Caco-2 (cell line): ENCODE results near the gene HORMAD2. TPM values are rescaled to one million over a fixed set of nuclear protein-coding genes. Genes with fewer than 3 reads are reported as not detected.

Experiments used
- BruUV-seq: library from RNA; stranded (reverse); fragments of 400-500 nt; replicated peaks from 2 replicates; lab custom pipeline; 2021; lab: Mats Ljungman, UMichigan
- CTCF ChIA-PET: fragments of 300-600 bp; sonication (Branson Sonifier 250); formaldehyde crosslinking; loops from one replicate; lab custom pipeline; 2022; ENCODE audit warnings: antibody characterized with exemption; lab: Charles Lee
- POLR2A ChIA-PET: fragments of 300-600 bp; sonication (Branson Sonifier 250); formaldehyde crosslinking; loops from one replicate; lab custom pipeline; 2022; ENCODE audit warnings: antibody characterized with exemption; lab: Charles Lee
- DNase-seq, 2 experiments: peaks; one replicate each; pipeline versions ENCODE4 v3.0.0 to v3.0.0-alpha.2; 2020 to 2022
- H3K27me3 ChIP-seq: replicated peaks from 2 replicates; pipeline ENCODE4 v1.6.0; 2011; ENCODE audit warnings: low read length; ENCODE audit not compliant: control insufficient read depth, insufficient read depth
- H3K36me3 ChIP-seq: 2 replicates; pipeline ENCODE4 v1.5.1; 2011; ENCODE audit warnings: low read length; ENCODE audit not compliant: control insufficient read depth, insufficient read depth
- H3K4me1 ChIP-seq: fragments of 250-450 bp; sonication (Bioruptor Pico); 2 replicates; pipeline ENCODE4 v1.5.1; 2020; ENCODE audit warnings: mild to moderate bottlenecking
- H3K4me3 ChIP-seq: 2 replicates; pipeline ENCODE4 v1.5.1; 2011; ENCODE audit warnings: low read depth, mild to moderate bottlenecking, control low read depth, low read length
- H3K9me3 ChIP-seq: fragments of 250-450 bp; sonication (Bioruptor Pico); 2 replicates; pipeline ENCODE4 v1.5.1; 2020; ENCODE audit warnings: mild to moderate bottlenecking, moderate library complexity
- H3K27ac Mint-ChIP-seq: one replicate; pipeline ENCODE4 v1.8.0; 2022; ENCODE audit warnings: mixed read lengths; ENCODE audit not compliant: unreplicated experiment
- H3K27me3 Mint-ChIP-seq: one replicate; pipeline ENCODE4 v1.8.0; 2022; ENCODE audit warnings: mixed read lengths; ENCODE audit not compliant: insufficient read depth, unreplicated experiment
- H3K36me3 Mint-ChIP-seq: one replicate; pipeline ENCODE4 v1.8.0; 2022; ENCODE audit warnings: mild to moderate bottlenecking, mixed read lengths; ENCODE audit not compliant: insufficient read depth, unreplicated experiment
- H3K4me1 Mint-ChIP-seq: one replicate; pipeline ENCODE4 v1.8.0; 2022; ENCODE audit warnings: low read depth, mixed read lengths; ENCODE audit not compliant: unreplicated experiment
- H3K4me3 Mint-ChIP-seq: one replicate; pipeline ENCODE4 v1.8.0; 2022; ENCODE audit warnings: mild to moderate bottlenecking, moderate library complexity, mixed read lengths; ENCODE audit not compliant: unreplicated experiment
- H3K9me3 Mint-ChIP-seq: one replicate; pipeline ENCODE4 v1.8.0; 2022; ENCODE audit warnings: mixed read lengths; ENCODE audit not compliant: unreplicated experiment
- intact Hi-C: fragments of 100-400 bp; cut with micrococcal nuclease; formaldehyde crosslinking; loops from one replicate; pipeline ENCODE4 v1.10.0; 2022; ENCODE audit not compliant: unreplicated experiment
- total RNA-seq: library from RNA; stranded (reverse); gene quantifications from 2 replicates; pipeline ENCODE4 v1.2.3, GENCODE V29; 2022
- TF ChIP-seq, protein P1 (sequence below), 2 experiments: fragments of 200-600 bp in 1 of 2; IDR thresholded peaks; 1 replicate in 1 of 2; 2 replicates in 1 of 2; pipeline versions ENCODE4 v1.5.1 to v1.8.0; 2011 to 2022; ENCODE audit warnings: antibody characterized with exemption in 1 of 2, control low read depth in 1 of 2, inconsistent platforms in 1 of 2, low read depth in 1 of 2, low read length in 1 of 2, mild to moderate bottlenecking in 1 of 2, moderate library complexity in 1 of 2; ENCODE audit not compliant: insufficient read depth in 1 of 2, severe bottlenecking in 1 of 2, unreplicated experiment in 1 of 2

Gene HORMAD2
- total RNA-seq, 1 experiment from 2014 or later: 3.1 TPM

DNA sequence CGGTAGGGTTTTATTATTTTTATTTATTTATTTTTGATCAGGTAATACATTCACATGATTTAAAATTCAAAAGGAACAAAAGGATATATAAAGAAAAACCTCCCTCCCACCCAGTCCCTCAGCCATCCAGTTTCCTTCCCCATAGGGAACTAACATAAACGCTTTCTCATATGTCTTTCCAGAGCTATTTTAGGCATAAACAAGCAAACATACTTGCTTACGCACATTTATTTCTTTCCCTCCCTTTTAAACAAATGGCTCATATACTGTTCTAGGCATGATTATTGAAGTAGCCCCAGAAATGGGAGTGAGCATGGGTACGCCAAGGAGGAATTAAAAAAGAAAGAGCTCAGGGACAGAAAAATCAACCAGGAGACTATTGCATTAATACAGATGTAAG lies 102.6 kb downstream of the HORMAD2 start:
- H3K4me1 Mint-ChIP-seq: peaks cover 4% of the 10 kb centered on the region
- H3K36me3 ChIP-seq: no peaks in the 10 kb centered on the region
- no peak for DNase-seq
- H3K36me3 Mint-ChIP-seq: no peaks in the 10 kb centered on the region
- TF ChIP-seq, protein P1, sequence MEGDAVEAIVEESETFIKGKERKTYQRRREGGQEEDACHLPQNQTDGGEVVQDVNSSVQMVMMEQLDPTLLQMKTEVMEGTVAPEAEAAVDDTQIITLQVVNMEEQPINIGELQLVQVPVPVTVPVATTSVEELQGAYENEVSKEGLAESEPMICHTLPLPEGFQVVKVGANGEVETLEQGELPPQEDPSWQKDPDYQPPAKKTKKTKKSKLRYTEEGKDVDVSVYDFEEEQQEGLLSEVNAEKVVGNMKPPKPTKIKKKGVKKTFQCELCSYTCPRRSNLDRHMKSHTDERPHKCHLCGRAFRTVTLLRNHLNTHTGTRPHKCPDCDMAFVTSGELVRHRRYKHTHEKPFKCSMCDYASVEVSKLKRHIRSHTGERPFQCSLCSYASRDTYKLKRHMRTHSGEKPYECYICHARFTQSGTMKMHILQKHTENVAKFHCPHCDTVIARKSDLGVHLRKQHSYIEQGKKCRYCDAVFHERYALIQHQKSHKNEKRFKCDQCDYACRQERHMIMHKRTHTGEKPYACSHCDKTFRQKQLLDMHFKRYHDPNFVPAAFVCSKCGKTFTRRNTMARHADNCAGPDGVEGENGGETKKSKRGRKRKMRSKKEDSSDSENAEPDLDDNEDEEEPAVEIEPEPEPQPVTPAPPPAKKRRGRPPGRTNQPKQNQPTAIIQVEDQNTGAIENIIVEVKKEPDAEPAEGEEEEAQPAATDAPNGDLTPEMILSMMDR (IDR thresholded peaks at IDR 0.05; ENCODE audit: insufficient read depth in 1 of 2, low read depth in 1 of 2, low read length in 1 of 2, severe bottlenecking in 1 of 2, unreplicated experiment in 1 of 2): no peak
- no TSS peak for BruUV-seq
- H3K27me3 ChIP-seq: no peaks in the 10 kb centered on the region
- no peak overlapping the region for H3K4me3 ChIP-seq
- ChIA-PET POLR2A (no interaction called here), CTCF (no interaction called here)
- H3K9me3 ChIP-seq: no peaks in the 10 kb centered on the region
- no peaks in the 10 kb centered on the region for H3K9me3 Mint-ChIP-seq
- no peak overlapping the region for H3K27ac Mint-ChIP-seq
- no peaks in the 10 kb centered on the region for H3K27me3 Mint-ChIP-seq
- intact Hi-C loops: no loop called here
- no peak overlapping the region for H3K4me3 Mint-ChIP-seq
- peaks cover 11% of the 10 kb centered on the region for H3K4me1 ChIP-seq

DNA sequence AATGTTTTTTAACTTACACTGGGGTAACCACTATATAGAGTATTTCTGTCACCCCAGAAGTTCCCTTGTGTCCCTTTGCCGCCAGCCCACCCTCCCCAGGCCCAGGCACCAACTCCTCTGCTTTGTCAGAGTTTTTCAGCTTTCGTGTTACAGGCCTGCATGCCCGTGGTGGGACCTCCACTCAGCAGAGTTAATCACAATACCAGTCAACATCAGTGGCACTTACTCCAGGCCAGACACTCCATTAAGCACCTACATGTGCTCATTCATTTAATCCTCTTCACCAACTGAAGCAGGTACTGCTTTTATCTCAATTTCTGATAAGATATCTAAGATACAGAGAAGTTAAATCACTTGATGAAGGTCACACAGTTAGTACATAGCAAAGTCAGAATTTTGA lies 103.0 kb downstream of the HORMAD2 start:
- no peak overlapping the region for H3K4me3 ChIP-seq
- peaks cover 11% of the 10 kb centered on the region for H3K4me1 ChIP-seq
- TF ChIP-seq, protein P1 (IDR thresholded peaks at IDR 0.05; ENCODE audit: insufficient read depth in 1 of 2, low read depth in 1 of 2, low read length in 1 of 2, severe bottlenecking in 1 of 2, unreplicated experiment in 1 of 2): no peak
- intact Hi-C loops: no loop called here
- no peaks in the 10 kb centered on the region for H3K9me3 ChIP-seq
- no peak overlapping the region for H3K27ac Mint-ChIP-seq
- H3K4me1 Mint-ChIP-seq: peaks cover 4% of the 10 kb centered on the region
- no peaks in the 10 kb centered on the region for H3K9me3 Mint-ChIP-seq
- H3K4me3 Mint-ChIP-seq: no peak overlapping the region
- ChIA-PET POLR2A (no interaction called here), CTCF (no interaction called here)
- H3K27me3 ChIP-seq: no peaks in the 10 kb centered on the region
- H3K36me3 ChIP-seq: no peaks in the 10 kb centered on the region
- no peaks in the 10 kb centered on the region for H3K27me3 Mint-ChIP-seq
- DNase-seq: no peak
- no peaks in the 10 kb centered on the region for H3K36me3 Mint-ChIP-seq
- BruUV-seq: no TSS peak

DNA sequence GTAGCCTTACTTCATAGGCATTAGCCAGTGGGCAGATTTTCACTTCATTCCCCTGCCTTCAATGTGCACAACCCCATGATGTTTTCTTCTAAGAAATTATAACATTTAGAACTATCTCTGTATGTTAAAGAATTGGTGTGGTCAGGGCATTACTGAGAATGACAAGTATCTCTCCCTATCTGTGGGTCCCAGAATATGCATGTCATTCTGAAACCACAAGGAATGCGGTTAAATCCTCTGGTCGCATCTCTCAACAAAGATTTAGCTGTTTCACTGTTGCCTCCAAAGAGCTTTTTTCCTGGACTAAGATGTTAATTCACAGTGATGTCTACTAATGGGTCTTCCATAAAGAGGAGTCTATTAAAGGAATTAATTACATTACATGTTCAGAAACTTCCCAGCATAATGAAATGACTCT lies 103.6 kb downstream of the HORMAD2 start:
- H3K4me3 Mint-ChIP-seq: no peak overlapping the region
- H3K27ac Mint-ChIP-seq: no peak overlapping the region

More for the DNA sequence above, 103.6 kb downstream of the HORMAD2 start:
- intact Hi-C loops: no loop called here
- no peak overlapping the region for H3K4me3 ChIP-seq
- BruUV-seq: no TSS peak
- no peaks in the 10 kb centered on the region for H3K36me3 ChIP-seq
- H3K9me3 Mint-ChIP-seq: no peaks in the 10 kb centered on the region
- no peak for DNase-seq
- H3K36me3 Mint-ChIP-seq: no peaks in the 10 kb centered on the region
- no peaks in the 10 kb centered on the region for H3K27me3 Mint-ChIP-seq
- ChIA-PET CTCF (no interaction called here), POLR2A (no interaction called here)
- H3K4me1 ChIP-seq: peaks cover 11% of the 10 kb centered on the region
- H3K4me1 Mint-ChIP-seq: peaks cover 4% of the 10 kb centered on the region
- H3K9me3 ChIP-seq: no peaks in the 10 kb centered on the region
- H3K27me3 ChIP-seq: no peaks in the 10 kb centered on the region
- TF ChIP-seq, protein P1 (IDR thresholded peaks at IDR 0.05; ENCODE audit: insufficient read depth in 1 of 2, low read depth in 1 of 2, low read length in 1 of 2, severe bottlenecking in 1 of 2, unreplicated experiment in 1 of 2): no peak
